ENCODE measurements around the gene MFNG.

Gene MFNG

GRCh38 chr22:37519268-37520195 lies 33.3 kb upstream of the MFNG start, which contains the start of gene CARD10 (continued):
- TF ChIP-seq ZNF394 (tag by site-specific recombination; IDR thresholded peaks at IDR 0.05; ENCODE audit: borderline replicate concordance): no peak
- TF ChIP-seq ZNF610 (tag by site-specific recombination; IDR thresholded peaks at IDR 0.05; ENCODE audit: borderline replicate concordance): no peak
- TF ChIP-seq ZBTB44 (tag by site-specific recombination; IDR thresholded peaks at IDR 0.05): 0 out of 2 replicates have a peak, but pooled peaks have one; percentile 5
- no peak for TF ChIP-seq ZNF133 (tag by site-specific recombination; IDR thresholded peaks at IDR 0.05)
- no peak for TF ChIP-seq ZNF521 (tag by site-specific recombination; IDR thresholded peaks at IDR 0.05)
- TF ChIP-seq ZNF391 (tag by site-specific recombination; IDR thresholded peaks at IDR 0.05; ENCODE audit: borderline replicate concordance, low read depth): no peak
- TF ChIP-seq WT1 (tag by site-specific recombination; IDR thresholded peaks at IDR 0.05): no peak
- no peak for TF ChIP-seq ZNF354C (tag by site-specific recombination; IDR thresholded peaks at IDR 0.05; ENCODE audit: borderline replicate concordance, low read depth)
- TF ChIP-seq KLF7 (tag by site-specific recombination; IDR thresholded peaks at IDR 0.05; ENCODE audit: borderline replicate concordance): no peak
- 0 out of 2 replicates have a peak, but pooled peaks have one; percentile 1 for TF ChIP-seq BCL11B (tag by site-specific recombination; IDR thresholded peaks at IDR 0.05; ENCODE audit: low read depth)
- TF ChIP-seq BCL11A (tag by site-specific recombination; IDR thresholded peaks at IDR 0.05; ENCODE audit: low read depth): no peak
- TF ChIP-seq ZNF404 (tag by site-specific recombination; IDR thresholded peaks at IDR 0.05): no peak
- TF ChIP-seq ZBTB17 (tag by site-specific recombination; IDR thresholded peaks at IDR 0.05): no peak
- TF ChIP-seq ZBTB10 (tag by site-specific recombination; IDR thresholded peaks at IDR 0.05): 0 out of 2 replicates have a peak, but pooled peaks have one; percentile 28
- peak; percentile 30; the same call in 1 of the 2 replicates for TF ChIP-seq KLF17 (tag by site-specific recombination; IDR thresholded peaks at IDR 0.05)
- TF ChIP-seq SP3 (tag by site-specific recombination; IDR thresholded peaks at IDR 0.05): peak; percentile 34; the same call in 1 of the 2 replicates
- TF ChIP-seq PRDM6 (tag by site-specific recombination; IDR thresholded peaks at IDR 0.05): no peak
- TF ChIP-seq ZNF223 (tag by site-specific recombination; IDR thresholded peaks at IDR 0.05): no peak
- no peak for TF ChIP-seq ZNF626 (tag by site-specific recombination; IDR thresholded peaks at IDR 0.05)
- TF ChIP-seq ZNF335 (tag by site-specific recombination; conservative IDR thresholded peaks at IDR 0.05): peak; percentile 87
- TF ChIP-seq ZNF623 (tag by site-specific recombination; IDR thresholded peaks at IDR 0.05): no peak
- TF ChIP-seq ZNF777 (tag by site-specific recombination; IDR thresholded peaks at IDR 0.05; ENCODE audit: borderline replicate concordance): no peak
- no peak for TF ChIP-seq ZSCAN5A (tag by site-specific recombination; IDR thresholded peaks at IDR 0.05)
- TF ChIP-seq MEIS1 (CRISPR knock-in tag; IDR thresholded peaks at IDR 0.05; ENCODE audit: borderline replicate concordance): no peak
- peak; percentile 51 for TF ChIP-seq KLF9 (tag by site-specific recombination; IDR thresholded peaks at IDR 0.05; ENCODE audit: low read depth)
- peak; percentile 77 for TF ChIP-seq GLIS1 (tag by site-specific recombination; IDR thresholded peaks at IDR 0.05)
- TF ChIP-seq SCRT1 (tag by site-specific recombination; IDR thresholded peaks at IDR 0.05; ENCODE audit: borderline replicate concordance): no peak
- no peak for TF ChIP-seq ZNF274 (IDR thresholded peaks at IDR 0.05; ENCODE audit: low read length)
- no peak for TF ChIP-seq ZNF274 (tag by site-specific recombination; IDR thresholded peaks at IDR 0.05; ENCODE audit: borderline replicate concordance)
- TF ChIP-seq ZNF514 (tag by site-specific recombination; IDR thresholded peaks at IDR 0.05): no peak
- TF ChIP-seq ZNF155 (tag by site-specific recombination; IDR thresholded peaks at IDR 0.05): no peak
- no peak for TF ChIP-seq ZNF837 (tag by site-specific recombination; IDR thresholded peaks at IDR 0.05)
